HEK293T (cell line): ENCODE data around the gene NFYC.
A peak's percentile ranks its signal among the peaks of the same experiment; 100 is the strongest.

ENCODE experiments used
- CTCF ChIA-PET: fragments of 350-600 bp; formaldehyde crosslinking; extraction: SDS; loops from one replicate; lab custom pipeline; 2021; ENCODE audit warnings: antibody characterized with exemption, inconsistent platforms; lab: Yijun Ruan, JAX
- POLR2A ChIA-PET: fragments of 350-600 bp; formaldehyde crosslinking; extraction: SDS; loops from one replicate; lab custom pipeline; 2020; ENCODE audit warnings: antibody characterized with exemption, inconsistent platforms; lab: Yijun Ruan, JAX
- DNase-seq: peaks from one replicate; pipeline ENCODE4 v3.0.0; 2012; ENCODE audit warnings: mixed read lengths; ENCODE audit errors: extremely low spot score
- ARNT ChIP-seq: fragments of 450-650 bp; IDR thresholded peaks from 2 replicates; pipeline ENCODE4 v1.6.1; 2017; ENCODE audit warnings: mild to moderate bottlenecking
- BHLHE40 ChIP-seq: fragments of 450-650 bp; IDR thresholded peaks from 2 replicates; pipeline ENCODE4 v1.6.1; 2016; ENCODE audit warnings: mild to moderate bottlenecking, moderate library complexity, borderline replicate concordance
- CTBP1 ChIP-seq: fragments of 450-650 bp; IDR thresholded peaks from 2 replicates; pipeline ENCODE4 v1.6.1; 2016; ENCODE audit warnings: borderline replicate concordance
- ELF4 ChIP-seq: fragments of 450-650 bp; IDR thresholded peaks from 2 replicates; pipeline ENCODE4 v1.6.1; 2017; ENCODE audit warnings: antibody characterized with exemption
- FOXA1 ChIP-seq: fragments of 450-650 bp; IDR thresholded peaks from 2 replicates; pipeline ENCODE4 v1.6.1; 2016; ENCODE audit warnings: mild to moderate bottlenecking
- FOXK2 ChIP-seq: fragments of 450-650 bp; IDR thresholded peaks from 2 replicates; pipeline ENCODE4 v1.6.1; 2016; ENCODE audit warnings: mild to moderate bottlenecking
- FOXM1 ChIP-seq: fragments of 450-650 bp; IDR thresholded peaks from 2 replicates; pipeline ENCODE4 v1.6.1; 2017; ENCODE audit warnings: mild to moderate bottlenecking, borderline replicate concordance
- HDGF ChIP-seq: fragments of 450-650 bp; IDR thresholded peaks from 2 replicates; pipeline ENCODE4 v1.6.1; 2017; ENCODE audit warnings: antibody characterized with exemption, borderline replicate concordance
- L3MBTL2 ChIP-seq: fragments of 450-650 bp; conservative IDR thresholded peaks from 2 replicates; pipeline ENCODE4 v1.6.1; 2016; ENCODE audit warnings: mild to moderate bottlenecking
- LEF1 ChIP-seq: fragments of 450-650 bp; IDR thresholded peaks from 2 replicates; pipeline ENCODE4 v1.6.1; 2017; ENCODE audit warnings: mild to moderate bottlenecking, borderline replicate concordance
- NFRKB ChIP-seq: fragments of 450-650 bp; IDR thresholded peaks from 2 replicates; pipeline ENCODE4 v1.6.1; 2016; ENCODE audit warnings: mild to moderate bottlenecking, moderate library complexity
- PKNOX1 ChIP-seq: fragments of 450-650 bp; IDR thresholded peaks from 2 replicates; pipeline ENCODE4 v1.6.1; 2016
- SP1 ChIP-seq: fragments of 450-650 bp; IDR thresholded peaks from 2 replicates; pipeline ENCODE4 v1.6.1; 2017
- SUZ12 ChIP-seq: fragments of 450-650 bp; IDR thresholded peaks from 2 replicates; pipeline ENCODE4 v1.6.1; 2016; ENCODE audit warnings: mild to moderate bottlenecking
- TARDBP ChIP-seq: fragments of 450-650 bp; IDR thresholded peaks from 2 replicates; pipeline ENCODE4 v1.6.1; 2016
- ZNF384 ChIP-seq: fragments of 450-650 bp; IDR thresholded peaks from 2 replicates; pipeline ENCODE4 v1.6.1; 2016

Gene NFYC

GRCh38 chr1:40663324-40664166 is 28.0 kb upstream of the NFYC start:
- ChIA-PET CTCF (no interaction called here), POLR2A (interaction anchor here (0.6 to 4.8 kb wide), 3 partner anchors 22 to 213 kb away, joined by 3 to 28 read pairs (median 3); partner anchors contain the start of genes NFYC and ZFP69B)
- TF ChIP-seq FOXM1 = no peak
- TF ChIP-seq HDGF = no peak
- TF ChIP-seq SUZ12 = no peak
- TF ChIP-seq ARNT = no peak
- no peak for TF ChIP-seq CTBP1
- no peak for TF ChIP-seq ZNF384
- no peak for TF ChIP-seq L3MBTL2
- no peak for TF ChIP-seq TARDBP
- TF ChIP-seq ELF4 = no peak
- TF ChIP-seq PKNOX1 = no peak
- TF ChIP-seq SP1 = no peak
- no peak for TF ChIP-seq NFRKB
- no peak for TF ChIP-seq FOXK2
- no peak for TF ChIP-seq LEF1

GRCh38 chr1:40664167-40664537 is 27.4 kb upstream of the NFYC start:
- POLR2A ChIA-PET = interaction anchor here (1.5 to 4.8 kb wide), 2 partner anchors 28 to 214 kb away, joined by 3 to 28 read pairs; partner anchors contain the start of genes NFYC and ZFP69B
- CTCF ChIA-PET = interaction anchor here (0.9 kb wide), 1 partner anchor 33 kb away, joined by 3 read pairs; no protein-coding TSS in a partner anchor
- no peak for DNase-seq

More at GRCh38 chr1:40663324-40664166, 28.0 kb upstream of the NFYC start:
- no peak for DNase-seq

GRCh38 chr1:40664791-40665190 is 26.7 kb upstream of the NFYC start:
- DNase-seq = no peak
- TF ChIP-seq SUZ12 = no peak
- no peak for TF ChIP-seq ZNF384
- TF ChIP-seq FOXK2 = no peak
- TF ChIP-seq SP1 = no peak
- no peak for TF ChIP-seq FOXA1
- TF ChIP-seq BHLHE40 = no peak
- TF ChIP-seq LEF1 = no peak
- no peak for TF ChIP-seq CTBP1
- no peak for TF ChIP-seq TARDBP
- TF ChIP-seq L3MBTL2 = no peak
- no peak for TF ChIP-seq HDGF
- no peak for TF ChIP-seq FOXM1
- ChIA-PET POLR2A (interaction anchor here (0.8 to 4.8 kb wide), 3 partner anchors 9 to 27 kb away, joined by 3 to 28 read pairs (median 6); partner anchors contain the start of gene NFYC), CTCF (interaction anchor here (0.9 kb wide), 1 partner anchor 34 kb away, joined by 3 read pairs; no protein-coding TSS in a partner anchor)

More at GRCh38 chr1:40664167-40664537, 27.4 kb upstream of the NFYC start:
- TF ChIP-seq LEF1 (no peak), HDGF (no peak), FOXK2 (no peak), ELF4 (no peak), BHLHE40 (no peak), CTBP1 (no peak), ARNT (no peak)

- peak; percentile 95 for DNase-seq
- no peak for TF ChIP-seq FOXK2
- no peak for TF ChIP-seq BHLHE40
- ChIA-PET POLR2A (interaction anchor here (0.8 to 4.8 kb wide), 4 partner anchors 9 to 33 kb away, joined by 3 to 28 read pairs (median 4); partner anchors contain the start of gene NFYC), CTCF (no interaction called here)
These were observed 26.0 kb upstream of the NFYC start, which contains the start of gene RIMS3 for GRCh38 chr1:40665335-40666171. Gene RIMS3, minus strand, starts transcription at chr1:40665682. Its CDS starts 23,757 bp downstream, at chr1:40641925.

- TF ChIP-seq FOXM1 (no peak), ELF4 (no peak), SUZ12 (no peak), TARDBP (no peak), BHLHE40 (no peak), ARNT (no peak), SP1 (no peak), FOXA1 (no peak), NFRKB (no peak), FOXK2 (no peak), PKNOX1 (no peak), ZNF384 (no peak), HDGF (no peak), L3MBTL2 (no peak), LEF1 (no peak), CTBP1 (no peak)
- POLR2A ChIA-PET = interaction anchor here (0.6 to 2.3 kb wide), 2 partner anchors 15 to 23 kb away, joined by 3 to 15 read pairs; partner anchors contain the start of gene NFYC
- DNase-seq = peak; percentile 82
- CTCF ChIA-PET = interaction anchor here (0.6 to 1.8 kb wide), 5 partner anchors 10 to 136 kb away, joined by 3 to 15 read pairs (median 5); partner anchors contain the start of gene NFYC
These were observed 22.6 kb upstream of the NFYC start for GRCh38 chr1:40668769-40669525.
